Tibial nerve (tissue), 4 donors: ENCODE data around the gene C3.

Experiments
- EP300 ChIP-seq, 2 donors: sonication (generic); formaldehyde crosslinking; IDR thresholded peaks; one replicate each; pipeline ENCODE4 v1.6.1; 2017; ENCODE audit warnings: antibody characterized with exemption in 2 of 2, mild to moderate bottlenecking in 1 of 2
- POLR2A ChIP-seq, 2 donors: fragments of 450-650 bp; IDR thresholded peaks; one replicate each; pipeline ENCODE4 v1.6.1; 2017; ENCODE audit warnings: antibody characterized with exemption in 2 of 2, mild to moderate bottlenecking in 2 of 2, moderate library complexity in 2 of 2
- TF ChIP-seq, protein P1 (sequence below), 5 experiments: fragments of 200-600 bp in 3 of 5; fragments of 450-650 bp in 2 of 5; sonication (generic) in 3 of 5; IDR thresholded peaks; one replicate each; pipeline ENCODE4 v1.5.1; 2016 to 2019; ENCODE audit warnings: antibody characterized with exemption in 5 of 5, mild to moderate bottlenecking in 3 of 5, moderate library complexity in 2 of 5

DNA sequence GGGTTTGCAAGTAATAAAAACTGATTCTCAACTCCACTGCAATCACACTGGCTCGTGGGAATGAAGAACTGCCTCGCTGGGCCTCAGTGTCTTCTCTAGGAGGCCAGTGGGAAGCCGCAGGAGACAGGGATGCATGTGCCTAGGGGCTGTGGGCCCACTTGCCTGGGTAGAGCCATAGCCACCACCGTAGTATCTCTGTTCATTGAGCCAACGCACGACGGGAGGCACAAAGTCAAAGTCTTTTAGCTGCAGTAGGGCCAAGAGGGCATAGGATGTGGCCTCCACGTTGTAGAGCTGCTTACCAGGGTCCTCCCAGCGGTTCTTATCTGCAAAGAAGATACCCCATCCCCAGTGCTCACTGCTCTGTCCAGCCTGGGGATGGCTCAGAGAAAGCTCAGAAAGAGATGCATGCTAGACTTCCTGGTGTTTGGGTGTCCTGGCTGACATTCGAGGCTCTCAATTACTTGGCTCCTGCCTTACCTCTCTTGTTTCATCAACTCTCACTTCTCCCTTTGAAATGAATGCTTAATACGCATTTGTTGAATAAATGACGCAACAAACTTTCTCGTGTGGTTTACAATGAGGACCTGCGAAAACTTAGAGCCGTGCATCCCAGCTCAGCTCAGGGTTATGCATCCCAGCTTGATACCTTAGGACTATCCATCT is 34.4 kb downstream of the C3 start:
- TF ChIP-seq POLR2A (IDR thresholded peaks at IDR 0.05): no peak
- TF ChIP-seq, protein P1, sequence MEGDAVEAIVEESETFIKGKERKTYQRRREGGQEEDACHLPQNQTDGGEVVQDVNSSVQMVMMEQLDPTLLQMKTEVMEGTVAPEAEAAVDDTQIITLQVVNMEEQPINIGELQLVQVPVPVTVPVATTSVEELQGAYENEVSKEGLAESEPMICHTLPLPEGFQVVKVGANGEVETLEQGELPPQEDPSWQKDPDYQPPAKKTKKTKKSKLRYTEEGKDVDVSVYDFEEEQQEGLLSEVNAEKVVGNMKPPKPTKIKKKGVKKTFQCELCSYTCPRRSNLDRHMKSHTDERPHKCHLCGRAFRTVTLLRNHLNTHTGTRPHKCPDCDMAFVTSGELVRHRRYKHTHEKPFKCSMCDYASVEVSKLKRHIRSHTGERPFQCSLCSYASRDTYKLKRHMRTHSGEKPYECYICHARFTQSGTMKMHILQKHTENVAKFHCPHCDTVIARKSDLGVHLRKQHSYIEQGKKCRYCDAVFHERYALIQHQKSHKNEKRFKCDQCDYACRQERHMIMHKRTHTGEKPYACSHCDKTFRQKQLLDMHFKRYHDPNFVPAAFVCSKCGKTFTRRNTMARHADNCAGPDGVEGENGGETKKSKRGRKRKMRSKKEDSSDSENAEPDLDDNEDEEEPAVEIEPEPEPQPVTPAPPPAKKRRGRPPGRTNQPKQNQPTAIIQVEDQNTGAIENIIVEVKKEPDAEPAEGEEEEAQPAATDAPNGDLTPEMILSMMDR (IDR thresholded peaks at IDR 0.05): no peak
- no peak for TF ChIP-seq EP300 (IDR thresholded peaks at IDR 0.05)
